Measurements from ENCODE around the gene OVAAL.

The OVAAL gene

DNA sequence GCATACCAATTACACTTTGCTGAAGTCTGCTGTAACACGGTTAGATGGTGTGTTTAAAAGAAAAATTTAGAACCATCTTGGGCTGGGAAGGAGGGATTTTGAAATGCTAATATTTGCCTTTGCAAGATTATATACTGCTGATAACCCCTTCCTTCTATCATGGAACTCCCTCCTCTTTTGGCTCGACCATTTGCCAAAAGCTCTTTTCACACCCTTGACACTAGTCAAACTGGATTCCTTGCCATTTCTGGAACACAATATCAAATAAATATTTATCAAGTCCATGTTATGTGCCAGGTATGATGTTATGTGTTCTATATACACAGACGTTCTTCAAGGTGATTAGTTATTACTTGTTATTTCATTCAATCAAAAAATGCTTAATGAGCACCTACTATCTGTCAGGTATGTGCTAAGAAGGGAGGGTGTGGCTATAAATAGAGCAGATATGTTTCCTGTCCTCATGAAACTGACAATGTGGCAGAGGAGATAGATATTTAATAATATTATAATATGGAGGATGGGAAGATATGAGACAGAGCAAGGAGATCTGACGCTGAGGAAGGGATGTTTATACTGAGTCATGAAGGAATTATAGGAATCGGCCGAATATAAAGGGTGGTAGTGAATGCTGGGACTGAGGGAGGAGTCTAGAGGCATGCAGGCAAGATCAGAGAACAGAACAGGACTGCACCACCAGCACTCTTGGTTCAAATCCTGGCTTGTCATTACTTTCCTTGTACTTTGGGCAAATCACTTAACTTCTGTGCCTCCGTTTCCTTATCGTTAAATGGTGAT is 56.9 kb downstream of the OVAAL start:
- no peaks in the 10 kb centered on the region for H3K36me3 ChIP-seq (replicated peaks; ENCODE audit: insufficient read depth, low read length)
- TF ChIP-seq, protein P1, sequence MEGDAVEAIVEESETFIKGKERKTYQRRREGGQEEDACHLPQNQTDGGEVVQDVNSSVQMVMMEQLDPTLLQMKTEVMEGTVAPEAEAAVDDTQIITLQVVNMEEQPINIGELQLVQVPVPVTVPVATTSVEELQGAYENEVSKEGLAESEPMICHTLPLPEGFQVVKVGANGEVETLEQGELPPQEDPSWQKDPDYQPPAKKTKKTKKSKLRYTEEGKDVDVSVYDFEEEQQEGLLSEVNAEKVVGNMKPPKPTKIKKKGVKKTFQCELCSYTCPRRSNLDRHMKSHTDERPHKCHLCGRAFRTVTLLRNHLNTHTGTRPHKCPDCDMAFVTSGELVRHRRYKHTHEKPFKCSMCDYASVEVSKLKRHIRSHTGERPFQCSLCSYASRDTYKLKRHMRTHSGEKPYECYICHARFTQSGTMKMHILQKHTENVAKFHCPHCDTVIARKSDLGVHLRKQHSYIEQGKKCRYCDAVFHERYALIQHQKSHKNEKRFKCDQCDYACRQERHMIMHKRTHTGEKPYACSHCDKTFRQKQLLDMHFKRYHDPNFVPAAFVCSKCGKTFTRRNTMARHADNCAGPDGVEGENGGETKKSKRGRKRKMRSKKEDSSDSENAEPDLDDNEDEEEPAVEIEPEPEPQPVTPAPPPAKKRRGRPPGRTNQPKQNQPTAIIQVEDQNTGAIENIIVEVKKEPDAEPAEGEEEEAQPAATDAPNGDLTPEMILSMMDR (IDR thresholded peaks at IDR 0.05; ENCODE audit: low read length) = no peak
- TF ChIP-seq EZH2 (optimal IDR thresholded peaks at IDR 0.05; ENCODE audit: low read depth, low read length) (no peak), EZH2phosphoT487 (IDR thresholded peaks at IDR 0.05; ENCODE audit: low read length) (no peak)
- no peak overlapping the region for H3K4me2 ChIP-seq (ENCODE audit: low read depth, low read length)

More for the DNA sequence above, 56.9 kb downstream of the OVAAL start:
- H3K4me1 ChIP-seq (ENCODE audit: low read length) = no peaks in the 10 kb centered on the region
- H4K20me1 ChIP-seq (ENCODE audit: insufficient read depth, low read length) = no peaks in the 10 kb centered on the region
- H3K4me3 ChIP-seq (ENCODE audit: low read length) = no peak overlapping the region
- H3K9ac ChIP-seq (ENCODE audit: low read length) = no peak overlapping the region
- no peaks in the 10 kb centered on the region for H3K27me3 ChIP-seq (replicated peaks; ENCODE audit: insufficient read depth, low read length)
- H3K9me2 ChIP-seq (replicated peaks; ENCODE audit: insufficient read depth, low read length) = no peaks in the 10 kb centered on the region
- H3F3A ChIP-seq (ENCODE audit: insufficient read depth, low read length) = no peaks in the 10 kb centered on the region
- H3K9me3 ChIP-seq (replicated peaks; ENCODE audit: insufficient read depth, low read length) = no peaks in the 10 kb centered on the region
- H3K27ac ChIP-seq (ENCODE audit: low read length) = no peak overlapping the region
- no peak for DNase-seq
- no peak overlapping the region for H2AFZ ChIP-seq (ENCODE audit: low read length)
- H3K79me2 ChIP-seq (ENCODE audit: low read length) = no peaks in the 10 kb centered on the region
